Measurements from ENCODE around the gene DENND5B.

DENND5B gene

GRCh38 chr12:31471823-31472222 is 119.1 kb downstream of the DENND5B start:
- DNase-seq (ENCODE audit: low read depth in 3 of 3): no peak

DNA sequence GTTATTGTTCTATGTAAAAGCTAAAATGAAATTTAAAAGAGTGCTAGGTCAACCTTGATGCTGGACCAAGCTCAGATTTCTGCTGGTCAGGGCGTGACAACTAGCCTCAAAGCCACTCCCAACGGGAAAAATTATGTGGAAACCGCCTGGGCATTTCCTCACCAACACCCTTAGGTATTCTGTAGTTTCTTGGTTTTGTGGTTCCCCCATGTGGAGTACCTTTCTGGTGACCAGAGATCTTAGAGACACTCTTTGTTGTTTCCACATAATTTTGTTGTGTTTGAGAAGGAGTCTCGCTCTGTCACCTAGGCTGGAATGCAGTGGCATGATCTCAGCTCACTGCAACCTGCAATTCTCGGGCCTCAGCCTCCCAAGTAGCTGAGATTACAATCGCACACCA is 119.9 kb downstream of the DENND5B start:
- DNase-seq (ENCODE audit: low read depth in 3 of 3): no peak

- DNase-seq (ENCODE audit: low read depth in 3 of 3): no peak
These were observed 120.5 kb downstream of the DENND5B start for GRCh38 chr12:31470459-31470858.

DNA sequence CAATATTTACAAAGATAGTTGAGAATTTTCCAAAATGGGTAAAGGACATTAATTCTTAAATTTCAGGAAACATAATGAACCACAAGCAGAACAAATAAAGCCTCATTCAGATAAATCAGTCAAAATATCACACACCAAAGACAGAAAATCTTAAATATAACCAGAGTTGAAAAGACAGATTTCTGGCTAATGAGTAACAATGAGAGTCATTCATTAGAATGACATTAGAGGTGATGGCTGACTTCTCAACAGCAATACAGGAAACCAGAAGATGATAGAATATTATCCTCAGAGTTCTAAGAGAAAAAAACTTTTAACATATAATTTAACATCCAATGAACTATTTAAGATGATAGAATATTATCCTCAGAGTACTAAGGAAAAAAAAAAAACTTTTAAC is 124.2 kb downstream of the DENND5B start:
- DNase-seq (ENCODE audit: low read depth in 3 of 3): no peak

DNA sequence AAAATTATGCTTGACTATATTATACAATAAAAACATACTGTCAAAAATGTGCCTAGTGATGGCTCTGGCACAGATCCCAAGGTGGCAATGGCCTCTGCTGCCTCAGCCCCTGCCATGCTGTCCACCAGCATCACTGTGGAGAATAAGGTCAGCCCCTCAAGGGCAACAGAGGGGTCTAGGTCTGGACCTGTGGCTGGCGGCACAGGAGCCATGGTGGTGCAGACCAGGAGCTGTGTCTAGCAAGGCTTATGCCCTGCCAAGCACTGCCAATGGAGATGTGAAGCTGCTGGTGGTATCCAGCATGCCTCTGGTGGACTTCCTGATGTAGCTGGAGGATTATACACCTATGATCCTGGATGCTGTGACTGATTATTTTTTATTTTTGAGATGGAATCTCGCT is 125.9 kb downstream of the DENND5B start:
- no peak for DNase-seq (ENCODE audit: low read depth in 3 of 3)

GRCh38 chr12:31460024-31460423 is 130.9 kb downstream of the DENND5B start:
- DNase-seq (ENCODE audit: low read depth in 3 of 3): no peak

DNA sequence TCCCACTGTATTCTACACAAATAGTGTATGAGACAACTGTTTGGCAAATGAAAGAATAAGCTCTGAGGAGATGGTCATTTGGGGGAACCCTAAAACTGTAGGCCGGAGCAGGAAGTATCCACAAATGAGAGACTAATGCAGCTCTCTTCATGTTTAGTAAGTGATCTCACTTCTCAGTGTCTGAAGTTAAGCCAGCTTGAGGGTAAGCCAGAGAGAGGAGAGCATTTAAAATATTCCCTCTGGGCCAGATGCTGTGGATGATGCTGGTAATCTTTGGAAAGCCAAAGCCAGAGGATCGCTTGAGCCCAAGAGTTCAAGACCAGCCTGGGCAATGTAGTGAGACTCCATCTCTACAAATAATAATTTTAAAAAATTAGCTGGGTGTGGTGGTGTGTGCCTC is 134.4 kb downstream of the DENND5B start:
- no peak for DNase-seq (ENCODE audit: low read depth in 3 of 3)

- no peak for DNase-seq (ENCODE audit: low read depth in 3 of 3)
These were observed 146.2 kb downstream of the DENND5B start for GRCh38 chr12:31444736-31445135.

DNA sequence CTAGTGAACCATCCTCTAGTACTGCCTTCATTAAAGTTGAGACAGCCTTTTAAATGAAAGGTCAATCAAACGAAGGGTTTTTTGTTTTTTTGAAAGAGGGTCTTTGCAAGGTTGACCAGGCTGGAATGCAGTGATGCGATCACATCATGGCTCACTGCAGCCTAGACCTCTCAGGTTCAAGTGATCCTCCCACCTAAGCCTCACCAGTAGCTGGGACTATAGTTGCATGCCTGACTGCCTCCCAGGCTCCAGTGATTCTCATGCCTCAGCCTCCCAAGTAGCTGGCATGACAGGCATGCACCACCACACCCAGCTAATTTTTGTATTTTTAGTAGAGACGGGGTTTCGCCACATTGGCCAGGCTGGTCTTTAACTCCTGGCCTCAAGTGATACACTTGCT is 150.3 kb downstream of the DENND5B start:
- DNase-seq (ENCODE audit: low read depth in 3 of 3): no peak

DNA sequence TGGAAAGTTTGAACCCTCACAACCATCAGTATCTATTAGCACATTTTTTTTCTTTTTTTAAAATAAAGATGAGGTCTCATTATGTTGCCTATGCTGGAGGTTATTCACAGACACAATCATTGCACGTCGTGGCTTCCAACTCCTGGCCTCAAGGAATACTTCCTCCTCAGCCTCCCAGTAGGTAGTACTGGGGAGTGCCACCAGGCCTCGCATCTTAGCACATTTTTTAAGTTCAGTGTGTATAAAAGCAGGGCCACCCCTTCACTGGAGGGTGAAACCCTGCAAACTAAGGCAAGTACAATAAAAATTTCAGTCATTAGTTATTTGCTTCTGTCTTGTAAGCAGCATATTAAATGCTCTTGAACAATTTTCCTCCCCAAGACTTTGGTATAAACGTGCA is 150.8 kb downstream of the DENND5B start:
- no peak for DNase-seq (ENCODE audit: low read depth in 3 of 3)

- DNase-seq (ENCODE audit: low read depth in 3 of 3): no peak
These were observed 159.2 kb downstream of the DENND5B start for GRCh38 chr12:31431721-31432240.

GRCh38 chr12:31423405-31423804 is 167.5 kb downstream of the DENND5B start:
- DNase-seq (ENCODE audit: low read depth in 3 of 3): no peak

DNA sequence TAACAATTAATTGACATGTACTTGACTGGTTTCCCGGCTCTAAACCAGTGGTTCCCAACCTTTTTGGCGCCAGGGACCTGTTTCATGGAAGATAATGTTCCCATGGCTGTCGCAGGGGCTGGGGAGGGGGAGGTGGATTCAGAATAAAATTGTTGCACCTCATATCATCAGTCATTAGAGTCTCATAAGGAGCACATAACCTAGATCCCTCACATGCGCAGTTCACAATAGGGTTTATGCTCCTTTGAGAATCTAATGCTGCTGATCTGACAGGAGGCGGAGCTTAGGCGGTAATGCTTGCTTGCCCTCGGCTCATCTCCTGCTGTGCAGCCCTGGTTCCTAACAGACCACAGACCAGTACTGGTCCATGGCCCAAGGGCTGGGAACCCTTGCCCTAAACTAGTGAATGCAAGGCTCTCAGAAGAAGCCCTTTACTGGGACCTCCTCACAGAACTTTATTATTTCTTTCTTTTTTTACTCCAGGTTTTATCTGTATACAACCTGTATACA is 178.6 kb downstream of the DENND5B start:
- no peak for DNase-seq (ENCODE audit: low read depth in 3 of 3)

GRCh38 chr12:31408763-31409162 is 182.2 kb downstream of the DENND5B start:
- DNase-seq (ENCODE audit: low read depth in 3 of 3): no peak

GRCh38 chr12:31407562-31407961 is 183.4 kb downstream of the DENND5B start:
- no peak for DNase-seq (ENCODE audit: low read depth in 3 of 3)

GRCh38 chr12:31406345-31406744 is 184.6 kb downstream of the DENND5B start:
- no peak for DNase-seq (ENCODE audit: low read depth in 3 of 3)

DNA sequence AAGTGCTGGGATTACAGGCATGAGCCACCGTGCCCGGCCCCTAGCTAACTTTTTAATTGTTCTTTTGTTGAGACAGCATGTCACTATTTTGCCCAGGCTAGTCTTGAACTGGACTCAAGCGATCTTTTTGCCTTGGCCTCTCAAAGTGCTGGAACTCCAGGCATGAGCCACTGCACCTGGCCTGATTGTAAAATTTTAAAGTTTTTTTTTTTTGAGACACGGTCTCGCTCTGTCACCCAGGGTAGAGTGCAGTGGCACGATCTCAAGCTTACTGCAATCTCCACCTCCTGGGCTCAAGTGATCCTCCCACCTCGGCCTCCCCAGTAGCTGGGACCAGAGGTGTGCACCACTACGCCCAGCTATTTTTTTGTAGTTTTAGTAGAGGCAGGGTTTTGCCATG is 185.9 kb downstream of the DENND5B start:
- DNase-seq (ENCODE audit: low read depth in 3 of 3): no peak

GRCh38 chr12:31403099-31403607 is 187.8 kb downstream of the DENND5B start:
- peak; percentile 3 to 18 (median 12) for DNase-seq (ENCODE audit: low read depth in 3 of 3)

DNA sequence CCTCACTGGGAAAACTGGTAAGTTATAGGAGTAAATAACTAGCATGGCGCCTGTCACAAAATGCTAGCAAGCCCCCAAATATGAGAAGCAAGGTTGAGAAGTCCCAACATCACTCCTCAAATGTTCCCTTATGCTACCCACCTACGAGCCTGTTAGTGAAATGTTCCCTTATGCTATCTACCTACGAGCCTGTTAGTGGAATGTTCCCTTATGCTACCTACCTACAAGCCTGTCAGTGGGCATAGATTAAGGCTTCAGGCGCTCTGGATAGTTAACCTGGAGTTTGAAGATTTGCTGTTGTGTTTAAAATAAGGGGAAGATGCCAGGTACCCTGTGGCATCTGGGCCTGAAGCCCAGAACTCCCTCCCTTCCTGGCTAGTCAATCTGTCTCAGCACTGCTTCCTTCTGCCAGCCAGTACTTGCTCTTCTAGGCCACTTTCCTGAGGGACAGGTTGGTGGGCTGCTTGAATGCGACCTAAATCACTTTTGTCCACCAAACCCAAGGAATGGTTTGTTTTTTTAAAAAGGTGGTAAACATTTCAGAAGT is 197.9 kb downstream of the DENND5B start:
- DNase-seq (ENCODE audit: low read depth in 3 of 3): no peak

GRCh38 chr12:31390991-31391390 is 199.9 kb downstream of the DENND5B start:
- DNase-seq (ENCODE audit: low read depth in 3 of 3): no peak

- DNase-seq (ENCODE audit: low read depth in 3 of 3): no peak
These were observed 202.2 kb downstream of the DENND5B start for GRCh38 chr12:31388713-31389112.

DNA sequence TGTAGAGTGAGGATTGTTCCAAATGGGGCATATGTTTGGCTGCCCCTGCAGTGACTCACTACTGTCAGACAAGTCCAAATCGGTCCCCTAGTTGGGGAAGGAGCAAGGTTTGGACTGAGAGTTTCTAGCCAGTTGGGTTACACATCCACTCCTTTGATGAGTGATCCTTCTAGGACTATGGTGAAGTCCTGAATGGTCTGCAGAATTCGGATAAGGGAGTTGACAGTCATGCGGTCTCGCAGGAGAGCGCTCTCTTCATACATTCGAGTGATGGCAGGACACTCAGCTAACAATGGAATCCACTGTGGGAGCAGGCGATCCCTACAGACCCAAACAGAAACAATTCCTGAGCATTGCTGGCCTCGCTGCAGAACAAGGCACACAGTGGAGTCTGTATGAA is 203.5 kb downstream of the DENND5B start:
- no peak for DNase-seq (ENCODE audit: low read depth in 3 of 3)

GRCh38 chr12:31387011-31387410 is 203.9 kb downstream of the DENND5B start:
- no peak for DNase-seq (ENCODE audit: low read depth in 3 of 3)

DNA sequence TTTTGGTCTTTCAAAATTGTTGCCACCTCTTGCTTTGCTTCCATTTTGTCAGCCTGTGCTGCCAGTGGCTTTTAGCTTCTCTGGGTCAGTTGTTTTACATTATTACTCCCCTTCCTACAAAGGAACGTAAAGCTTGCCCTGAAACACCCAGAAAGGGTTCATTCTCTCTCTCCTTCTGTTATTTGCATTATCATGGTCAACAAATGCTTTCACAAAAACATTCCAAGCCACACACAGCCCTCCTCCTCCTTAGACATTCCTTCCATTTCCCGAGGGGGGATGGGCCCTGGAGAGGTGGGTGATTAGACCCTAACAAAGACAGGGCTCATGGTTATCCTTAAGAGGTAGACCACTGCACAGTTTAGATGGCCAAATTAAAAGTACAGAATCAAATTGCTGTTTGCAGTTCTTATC is 204.6 kb downstream of the DENND5B start:
- no peak for DNase-seq (ENCODE audit: low read depth in 3 of 3)
